Adrenal gland (tissue), 12 donors: ENCODE data around the gene PELO. TPM values are rescaled to one million over a fixed set of nuclear protein-coding genes. Genes with fewer than 3 reads are reported as not detected.

Experiments
- DNase-seq, 7 donors: peaks; one replicate each; pipeline ENCODE4 v3.0.0-alpha.2; 2019 to 2020
- H3K27ac ChIP-seq, 5 donors: fragments of 200-600 bp; sonication (generic) in 4 of 5; 1 replicate in 3 of 5; 2 replicates in 2 of 5; pipeline versions ENCODE4 v1.5.1 to v1.8.0; 2016 to 2020; ENCODE audit warnings: mild to moderate bottlenecking in 1 of 5
- H3K27me3 ChIP-seq: fragments of 200-600 bp; 2 replicates; pipeline ENCODE4 v1.8.0; 2021
- H3K36me3 ChIP-seq, 2 donors: fragments of 200-600 bp; replicated peaks in 1 of 2; 1 replicate in 1 of 2; 2 replicates in 1 of 2; pipeline versions ENCODE4 v1.5.1 to v1.8.0; 2018 to 2022
- H3K4me1 ChIP-seq, 2 donors: fragments of 200-600 bp; replicated peaks in 1 of 2; 1 replicate in 1 of 2; 2 replicates in 1 of 2; pipeline versions ENCODE4 v1.5.1 to v1.8.0; 2018 to 2021
- H3K4me3 ChIP-seq, 4 donors: fragments of 200-600 bp; sonication (generic) in 3 of 4; one replicate each; pipeline ENCODE4 v1.5.1; 2016 to 2018
- H3K9me3 ChIP-seq, 3 donors: fragments of 200-600 bp; sonication (generic) in 1 of 3; replicated peaks in 1 of 3; 1 replicate in 2 of 3; 2 replicates in 1 of 3; pipeline versions ENCODE4 v1.5.1 to v1.8.0; 2016 to 2021
- POLR2A ChIP-seq, 2 donors: fragments of 450-650 bp; IDR thresholded peaks; one replicate each; pipeline ENCODE4 v1.6.1; 2017; ENCODE audit warnings: antibody characterized with exemption in 2 of 2, mild to moderate bottlenecking in 2 of 2, moderate library complexity in 1 of 2
- whole genome bisulfite sequencing, 4 donors: extraction: QIAGEN DNeasy Blood & Tissue Kit in 2 of 4; methylation state at CpG; one replicate each; pipeline versions ENCODE4 v1.1.5 to v1.1.7; 2013 to 2017; 5-methylcytosine and 5-hydroxymethylcytosine counted together
- intact Hi-C, 2 donors: fragments of 100-400 bp; cut with DNase I; formaldehyde crosslinking; loops; one replicate each; pipeline versions ENCODE4 v1.14.1 to v1.15.0; 2022 to 2023
- polyA plus RNA-seq, 3 donors: library from polyadenylated mRNA; stranded (reverse); fragments of 200-250 nt in 2 of 3; fragments of 350-450 nt in 1 of 3; fragmentation: Illumina TruSeq in 1 of 3; extraction: RNeasy Lipid Tissue Mini Kit (QIAGEN cat#74804) in 1 of 3; gene quantifications; one replicate each; pipeline ENCODE4 v1.2.3, GENCODE V29; 2013 to 2014
- total RNA-seq, 9 donors: library from RNA; depleted of rRNA in 4 of 9; stranded (reverse); fragments of >200 nt in 4 of 9; fragments of 120-200 nt in 1 of 9; fragmentation: NEBNext Ultra II Directional in 1 of 9; extraction: Animal tissue kit (Norgen Biotek cat#: 25700) in 1 of 9; gene quantifications; one replicate each; pipeline versions ENCODE4 v1.1.0 to v1.2.4, GENCODE V29; 2013 to 2023
- TF ChIP-seq, protein P1 (sequence below), 6 experiments: fragments of 450-650 bp in 4 of 6; fragments of 200-600 bp in 2 of 6; sonication (generic) in 1 of 6; IDR thresholded peaks; 1 replicate in 5 of 6; 2 replicates in 1 of 6; pipeline versions ENCODE4 v1.5.1 to v1.8.0; 2016 to 2021; ENCODE audit warnings: antibody characterized with exemption in 6 of 6, mild to moderate bottlenecking in 2 of 6, moderate library complexity in 1 of 6
- donor health status: healthy with polysubstance abuse.
- donor health status: Bipolar disorder and iron deficiency.
- donor health status: DM: yes; HTN: yes; CAD: no.
- donor health status: DM: no; HTN: no; CAD: no.
- donor health status: DM: no; HTN: no; CAD: no.
- donor health status: DM: yes; HTN: yes; CAD: no.

PELO gene
- total and polyA plus RNA-seq, 12 donors: 17.8 to 147 (median 68.7) TPM

DNA sequence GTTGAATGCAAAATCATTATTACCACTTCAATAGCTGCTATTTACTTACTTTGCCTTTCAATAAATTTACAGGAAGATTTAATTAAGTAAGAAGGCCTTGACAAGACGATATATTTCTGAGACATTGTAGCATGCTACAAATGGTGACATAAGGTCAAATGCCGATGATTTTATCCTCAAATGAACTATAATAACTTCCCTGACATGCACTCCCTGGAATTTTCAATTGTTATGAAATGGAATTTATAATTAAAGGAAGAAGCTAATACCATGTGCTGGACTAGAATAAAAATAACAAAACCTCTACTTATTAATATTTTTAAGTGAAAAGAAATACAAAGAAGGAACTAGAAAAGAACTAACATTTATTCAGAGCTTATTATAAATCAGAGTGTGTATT is 30.2 kb upstream of the PELO start:
- H3K9me3 ChIP-seq: no peaks in the 10 kb centered on the region
- WGBS, 4 donors: 13 to 31% (median 23%) methylated on average over 2 of the region's 2 CpGs
- peak overlapping the region in 1 of 5 donors; percentile 50 for H3K27ac ChIP-seq
- peaks cover 0 to 3% of the 10 kb centered on the region in 2 donors for H3K4me1 ChIP-seq
- no peak for DNase-seq
- H3K36me3 ChIP-seq: no peaks in the 10 kb centered on the region
- no peaks in the 10 kb centered on the region for H3K27me3 ChIP-seq
- TF ChIP-seq, protein P1, sequence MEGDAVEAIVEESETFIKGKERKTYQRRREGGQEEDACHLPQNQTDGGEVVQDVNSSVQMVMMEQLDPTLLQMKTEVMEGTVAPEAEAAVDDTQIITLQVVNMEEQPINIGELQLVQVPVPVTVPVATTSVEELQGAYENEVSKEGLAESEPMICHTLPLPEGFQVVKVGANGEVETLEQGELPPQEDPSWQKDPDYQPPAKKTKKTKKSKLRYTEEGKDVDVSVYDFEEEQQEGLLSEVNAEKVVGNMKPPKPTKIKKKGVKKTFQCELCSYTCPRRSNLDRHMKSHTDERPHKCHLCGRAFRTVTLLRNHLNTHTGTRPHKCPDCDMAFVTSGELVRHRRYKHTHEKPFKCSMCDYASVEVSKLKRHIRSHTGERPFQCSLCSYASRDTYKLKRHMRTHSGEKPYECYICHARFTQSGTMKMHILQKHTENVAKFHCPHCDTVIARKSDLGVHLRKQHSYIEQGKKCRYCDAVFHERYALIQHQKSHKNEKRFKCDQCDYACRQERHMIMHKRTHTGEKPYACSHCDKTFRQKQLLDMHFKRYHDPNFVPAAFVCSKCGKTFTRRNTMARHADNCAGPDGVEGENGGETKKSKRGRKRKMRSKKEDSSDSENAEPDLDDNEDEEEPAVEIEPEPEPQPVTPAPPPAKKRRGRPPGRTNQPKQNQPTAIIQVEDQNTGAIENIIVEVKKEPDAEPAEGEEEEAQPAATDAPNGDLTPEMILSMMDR (IDR thresholded peaks at IDR 0.05): no peak
- TF ChIP-seq POLR2A (IDR thresholded peaks at IDR 0.05): no peak
- no peak overlapping the region for H3K4me3 ChIP-seq
- intact Hi-C loops: no loop called here

- 91 to 96% (median 94%) methylated on average over 5 of the region's 5 CpGs for WGBS, 4 donors
- no peak for TF ChIP-seq POLR2A (IDR thresholded peaks at IDR 0.05)
- TF ChIP-seq, protein P1 (IDR thresholded peaks at IDR 0.05): no peak
- Histone ChIP-seq H3K4me1 (peaks cover 0 to 3% of the 10 kb centered on the region in 2 donors), H3K27ac (peak overlapping the region in 1 of 5 donors; percentile 36), H3K27me3 (no peaks in the 10 kb centered on the region), H3K36me3 (no peaks in the 10 kb centered on the region), H3K4me3 (no peak overlapping the region), H3K9me3 (no peaks in the 10 kb centered on the region)
- intact Hi-C loops: no loop called here
- no peak for DNase-seq
Measured at GRCh38 chr5:52758014-52758413, 29.7 kb upstream of the PELO start.

DNA sequence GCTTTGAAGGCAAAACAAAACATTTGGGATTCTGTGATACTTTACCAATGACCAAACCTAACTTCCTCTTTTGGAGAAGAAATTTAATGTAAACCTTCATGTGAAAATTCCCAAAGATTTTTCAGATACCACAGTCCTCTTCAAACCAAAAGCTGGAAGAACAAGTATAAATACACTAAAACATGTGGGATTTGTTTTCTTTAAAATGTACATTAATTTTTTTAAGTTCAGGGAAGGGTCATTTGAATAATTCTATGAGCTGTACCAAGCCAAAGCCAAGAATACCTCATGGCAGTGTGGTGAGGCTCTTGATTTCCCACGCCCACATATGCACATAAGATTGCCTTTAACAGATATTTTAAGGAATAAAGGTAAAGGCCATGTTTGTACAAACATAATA is 28.4 kb upstream of the PELO start:
- intact Hi-C loops: no loop called here
- Histone ChIP-seq H3K4me1 (peaks cover 0 to 3% of the 10 kb centered on the region in 2 donors), H3K9me3 (no peaks in the 10 kb centered on the region), H3K36me3 (no peaks in the 10 kb centered on the region), H3K4me3 (no peak overlapping the region), H3K27me3 (no peaks in the 10 kb centered on the region), H3K27ac (no peak overlapping the region)
- no peak for DNase-seq
- WGBS, 4 donors: 88 to 97% (median 95%) methylated on average over 1 of the region's 1 CpG
- TF ChIP-seq POLR2A (IDR thresholded peaks at IDR 0.05): no peak
- TF ChIP-seq, protein P1 (IDR thresholded peaks at IDR 0.05): no peak

DNA sequence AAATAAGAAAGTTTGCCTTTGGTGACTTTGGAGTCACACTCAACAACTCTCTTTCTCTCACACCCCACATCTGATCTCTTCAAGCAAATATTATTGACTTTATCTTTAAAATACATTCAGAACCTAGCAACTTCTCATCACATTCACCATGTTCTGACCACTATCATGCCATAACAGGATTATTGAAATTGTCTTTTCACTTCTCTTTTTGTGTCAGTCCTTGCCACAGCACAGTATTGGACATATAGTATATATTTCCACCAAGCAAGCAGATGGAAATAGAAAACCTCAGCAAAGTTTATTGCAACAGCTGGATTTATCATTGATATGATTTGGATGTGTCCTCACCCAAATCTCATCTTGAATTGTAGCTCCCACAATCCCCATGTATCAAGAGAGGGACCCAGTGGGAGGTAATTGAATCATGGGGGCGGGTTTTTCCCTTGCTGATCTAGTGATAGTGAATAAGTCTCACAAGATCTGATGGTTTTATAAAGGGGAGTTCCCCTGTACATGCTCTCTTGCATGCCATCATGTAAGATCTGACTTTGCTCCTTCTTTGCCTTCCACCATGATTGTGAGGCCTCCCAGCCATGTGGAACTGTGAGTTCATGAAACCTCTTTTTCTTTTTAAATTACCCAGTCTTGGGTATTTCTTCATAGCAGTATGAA is 26.9 kb upstream of the PELO start:
- H3K36me3 ChIP-seq: no peaks in the 10 kb centered on the region
- WGBS, 4 donors: 91 to 100% (median 96%) methylated on average over 1 of the region's 1 CpG
- intact Hi-C loops: no loop called here
- no peak overlapping the region for H3K4me3 ChIP-seq
- H3K27ac ChIP-seq: no peak overlapping the region
- no peaks in the 10 kb centered on the region for H3K9me3 ChIP-seq
- no peak for DNase-seq
- H3K4me1 ChIP-seq: peaks cover 0 to 3% of the 10 kb centered on the region in 2 donors
- no peaks in the 10 kb centered on the region for H3K27me3 ChIP-seq
- TF ChIP-seq POLR2A (IDR thresholded peaks at IDR 0.05): no peak
- TF ChIP-seq, protein P1 (IDR thresholded peaks at IDR 0.05): no peak
